ENCODE results near the gene PDSS1. TPM values are rescaled to one million over a fixed set of nuclear protein-coding genes. Genes with fewer than 3 reads are reported as not detected.

Gene PDSS1
- total RNA-seq, 1 experiment from 2014 or later = 18.4 TPM

DNA sequence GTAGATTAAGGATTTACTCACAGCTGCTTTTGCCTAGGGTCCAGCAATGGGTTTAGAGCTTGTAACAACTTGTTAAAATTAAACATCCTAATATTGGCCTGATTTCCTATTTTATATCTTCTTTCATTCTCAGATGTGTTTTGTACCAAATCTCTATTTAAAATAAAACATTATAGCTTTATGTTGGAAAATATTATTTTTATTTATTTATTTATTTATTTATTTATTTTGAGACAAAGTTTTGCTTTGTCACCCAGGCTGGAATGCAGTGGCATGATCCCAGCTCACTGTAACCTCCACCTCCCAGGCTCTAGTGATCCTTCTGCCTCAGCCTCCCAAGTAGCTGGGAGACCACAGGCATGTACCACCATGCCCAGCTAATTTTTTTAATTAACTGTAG lies 17.9 kb upstream of the PDSS1 start:
- H3K27ac Mint-ChIP-seq = no peak overlapping the region
- Histone ChIP-seq H3K23me2 (ENCODE audit: insufficient read length, low read depth, low read length, poor library complexity, severe bottlenecking) (no peaks in the 10 kb centered on the region), H3K9me3 (ENCODE audit: control insufficient read depth, low read depth, low read length) (no peaks in the 10 kb centered on the region), H3K4ac (ENCODE audit: low read depth, low read length) (no peak overlapping the region), H3K14ac (ENCODE audit: insufficient read depth, low read length) (no peak overlapping the region), H2BK5ac (ENCODE audit: insufficient read length, low read length) (no peak overlapping the region), H3K79me2 (ENCODE audit: insufficient read depth, low read length) (no peaks in the 10 kb centered on the region), H2BK12ac (ENCODE audit: insufficient read length, low read depth, low read length) (no peak overlapping the region), H3K23ac (ENCODE audit: insufficient read length, low read depth, low read length) (no peak overlapping the region), H2BK15ac (ENCODE audit: low read depth, low read length) (no peak overlapping the region), H3T11ph (ENCODE audit: low read length) (no peak overlapping the region), H2BK120ac (ENCODE audit: low read depth, low read length, poor library complexity, severe bottlenecking) (no peak overlapping the region), H3K4me1 (ENCODE audit: insufficient read depth, low read length) (no peaks in the 10 kb centered on the region), H4K8ac (replicated peaks; ENCODE audit: insufficient read length, low read depth, low read length) (no peak overlapping the region), H2BK20ac (ENCODE audit: low read depth, low read length, poor library complexity, severe bottlenecking) (no peak overlapping the region), H3K56ac (ENCODE audit: insufficient read length, low read depth, low read length) (no peak overlapping the region), H3K27ac (ENCODE audit: insufficient read length, low read depth, low read length) (no peak overlapping the region), H4K91ac (ENCODE audit: insufficient read length, low read depth, low read length) (no peak overlapping the region), H3K4me2 (ENCODE audit: insufficient read depth, insufficient read length, low read length) (no peak overlapping the region), H2AK5ac (ENCODE audit: insufficient read length, low read length) (no peak overlapping the region), H2AFZ (ENCODE audit: low read length) (no peak overlapping the region), H3K18ac (ENCODE audit: insufficient read length, low read depth, low read length) (no peak overlapping the region), H4K20me1 (ENCODE audit: control insufficient read depth, insufficient read depth, insufficient read length) (no peaks in the 10 kb centered on the region), H3K9ac (ENCODE audit: extremely low read depth, insufficient read length, low read length) (no peak overlapping the region), H3K79me1 (ENCODE audit: insufficient read depth, low read depth, low read length, poor library complexity, severe bottlenecking) (no peaks in the 10 kb centered on the region), H3K27me3 (ENCODE audit: insufficient read depth, low read length) (no peaks in the 10 kb centered on the region), H4K5ac (ENCODE audit: insufficient read length, low read depth, low read length) (no peak overlapping the region)
- H3K4me3 Mint-ChIP-seq = no peak overlapping the region
- H3K27me3 Mint-ChIP-seq (ENCODE audit: low read depth) = no peaks in the 10 kb centered on the region
- no peaks in the 10 kb centered on the region for H3K36me3 Mint-ChIP-seq (ENCODE audit: insufficient read depth in 1 of 3, low read depth in 3 of 3)
- no peak for DNase-seq
- TF ChIP-seq, protein P1, sequence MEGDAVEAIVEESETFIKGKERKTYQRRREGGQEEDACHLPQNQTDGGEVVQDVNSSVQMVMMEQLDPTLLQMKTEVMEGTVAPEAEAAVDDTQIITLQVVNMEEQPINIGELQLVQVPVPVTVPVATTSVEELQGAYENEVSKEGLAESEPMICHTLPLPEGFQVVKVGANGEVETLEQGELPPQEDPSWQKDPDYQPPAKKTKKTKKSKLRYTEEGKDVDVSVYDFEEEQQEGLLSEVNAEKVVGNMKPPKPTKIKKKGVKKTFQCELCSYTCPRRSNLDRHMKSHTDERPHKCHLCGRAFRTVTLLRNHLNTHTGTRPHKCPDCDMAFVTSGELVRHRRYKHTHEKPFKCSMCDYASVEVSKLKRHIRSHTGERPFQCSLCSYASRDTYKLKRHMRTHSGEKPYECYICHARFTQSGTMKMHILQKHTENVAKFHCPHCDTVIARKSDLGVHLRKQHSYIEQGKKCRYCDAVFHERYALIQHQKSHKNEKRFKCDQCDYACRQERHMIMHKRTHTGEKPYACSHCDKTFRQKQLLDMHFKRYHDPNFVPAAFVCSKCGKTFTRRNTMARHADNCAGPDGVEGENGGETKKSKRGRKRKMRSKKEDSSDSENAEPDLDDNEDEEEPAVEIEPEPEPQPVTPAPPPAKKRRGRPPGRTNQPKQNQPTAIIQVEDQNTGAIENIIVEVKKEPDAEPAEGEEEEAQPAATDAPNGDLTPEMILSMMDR (conservative IDR thresholded peaks at IDR 0.05) = no peak
- no peaks in the 10 kb centered on the region for H3K9me3 Mint-ChIP-seq
- no peaks in the 10 kb centered on the region for H3K4me1 Mint-ChIP-seq
